WTC11 (cell line): ENCODE data around the gene POLR3A. TPM values are rescaled to one million over a fixed set of nuclear protein-coding genes. Genes with fewer than 3 reads are reported as not detected.
"Not testable (repeated sequence)": the region's sequence is repeated elsewhere in the genome, so short reads cannot be mapped to it uniquely, and the experiment has no call there.

ENCODE experiments used
- ATAC-seq: fragments of 200-7000 bp; cut with Tn5 transposase; 2 replicates; pipeline ENCODE4 v1.10.0; 2021; ENCODE audit warnings: mild to moderate bottlenecking, moderate library complexity
- CTCF ChIA-PET: fragments of 300-600 bp; sonication (Branson Sonifier 250); formaldehyde crosslinking; loops from one replicate; lab custom pipeline; 2021; ENCODE audit warnings: antibody characterized with exemption; lab: Charles Lee
- POLR2A ChIA-PET: fragments of 350-600 bp; sonication (Branson Sonifier 250); formaldehyde crosslinking; loops from one replicate; lab custom pipeline; 2021; ENCODE audit warnings: antibody characterized with exemption; lab: Charles Lee
- DNase-seq: peaks from one replicate; pipeline ENCODE4 v3.0.0; 2021; ENCODE audit warnings: low spot score
- H3K27ac Mint-ChIP-seq: 2 replicates; pipeline ENCODE4 v1.8.0; 2021; ENCODE audit warnings: mixed read lengths
- H3K27me3 Mint-ChIP-seq: 2 replicates; pipeline ENCODE4 v1.8.0; 2021; ENCODE audit warnings: low read depth, mild to moderate bottlenecking, moderate library complexity, mixed read lengths
- H3K36me3 Mint-ChIP-seq: 2 replicates; pipeline ENCODE4 v1.8.0; 2021; ENCODE audit warnings: mixed read lengths
- H3K4me1 Mint-ChIP-seq: 2 replicates; pipeline ENCODE4 v1.8.0; 2022; ENCODE audit warnings: mixed read lengths
- H3K4me3 Mint-ChIP-seq: 2 replicates; pipeline ENCODE4 v1.8.0; 2021; ENCODE audit warnings: mild to moderate bottlenecking, moderate library complexity, mixed read lengths
- H3K9me3 Mint-ChIP-seq: 2 replicates; pipeline ENCODE4 v1.8.0; 2021; ENCODE audit warnings: mixed read lengths
- AFF4 ChIP-seq: sonication (generic); formaldehyde crosslinking; IDR thresholded peaks from 2 replicates; pipeline ENCODE4 v1.8.1; 2023; ENCODE audit warnings: mild to moderate bottlenecking, missing genetic modification reagents, borderline replicate concordance
- AR ChIP-seq: fragments of 250-450 bp; sonication (Bioruptor Pico); IDR thresholded peaks from 2 replicates; pipeline ENCODE4 v1.9.0; 2021; ENCODE audit warnings: mild to moderate bottlenecking
- ARID4B ChIP-seq: sonication (generic); formaldehyde crosslinking; IDR thresholded peaks from 2 replicates; pipeline ENCODE4 v1.8.0; 2023; ENCODE audit warnings: missing genetic modification reagents, mild to moderate bottlenecking, borderline replicate concordance
- CREM ChIP-seq: sonication (generic); formaldehyde crosslinking; IDR thresholded peaks from 2 replicates; pipeline ENCODE4 v1.8.1; 2022; ENCODE audit warnings: mild to moderate bottlenecking, missing genetic modification reagents, moderate library complexity
- FOXJ3 ChIP-seq: sonication (generic); formaldehyde crosslinking; IDR thresholded peaks from 2 replicates; pipeline ENCODE4 v1.9.0; 2021; ENCODE audit warnings: missing genetic modification reagents, mild to moderate bottlenecking, borderline replicate concordance
- GABPB1 ChIP-seq: sonication (generic); formaldehyde crosslinking; IDR thresholded peaks from 2 replicates; pipeline ENCODE4 v1.8.1; 2023; ENCODE audit warnings: mild to moderate bottlenecking, missing genetic modification reagents
- GRHL2 ChIP-seq: fragments of 250-450 bp; sonication (Bioruptor Pico); IDR thresholded peaks from 2 replicates; pipeline ENCODE4 v1.8.0; 2022; ENCODE audit warnings: mild to moderate bottlenecking, moderate library complexity; ENCODE audit not compliant: insufficient replicate concordance, severe bottlenecking
- IRF1 ChIP-seq: sonication (generic); formaldehyde crosslinking; IDR thresholded peaks from 2 replicates; pipeline ENCODE4 v1.8.0; 2023; ENCODE audit warnings: missing genetic modification reagents
- IRF2 ChIP-seq: sonication (generic); formaldehyde crosslinking; IDR thresholded peaks from 2 replicates; pipeline ENCODE4 v1.8.0; 2022; ENCODE audit warnings: low read depth, missing genetic modification reagents, borderline replicate concordance
- NFATC4 ChIP-seq: fragments of 250-450 bp; sonication (Bioruptor Pico); IDR thresholded peaks from 2 replicates; pipeline ENCODE4 v1.9.0; 2021; ENCODE audit warnings: mild to moderate bottlenecking
- NR3C1 ChIP-seq: sonication (generic); formaldehyde crosslinking; conservative IDR thresholded peaks from 2 replicates; pipeline ENCODE4 v1.8.1; 2023; ENCODE audit warnings: low read depth, mild to moderate bottlenecking, missing genetic modification reagents
- PREB ChIP-seq: sonication (generic); formaldehyde crosslinking; IDR thresholded peaks from 2 replicates; pipeline ENCODE4 v1.8.1; 2022; ENCODE audit warnings: mild to moderate bottlenecking, missing genetic modification reagents, moderate library complexity, borderline replicate concordance
- PRRX2 ChIP-seq: fragments of 250-450 bp; sonication (Bioruptor Pico); IDR thresholded peaks from 2 replicates; pipeline ENCODE4 v1.8.0; 2021; ENCODE audit warnings: mild to moderate bottlenecking
- RORB ChIP-seq: fragments of 250-450 bp; sonication (Bioruptor Pico); IDR thresholded peaks from 2 replicates; pipeline ENCODE4 v1.9.0; 2021; ENCODE audit warnings: mild to moderate bottlenecking
- ZNF671 ChIP-seq: fragments of 250-450 bp; sonication (Bioruptor Pico); IDR thresholded peaks from 2 replicates; pipeline ENCODE4 v1.8.0; 2021; ENCODE audit warnings: mild to moderate bottlenecking
- ZSCAN18 ChIP-seq: fragments of 250-450 bp; sonication (Bioruptor Pico); IDR thresholded peaks from 2 replicates; pipeline ENCODE4 v2.1.2; 2022; ENCODE audit warnings: mild to moderate bottlenecking, moderate library complexity
- total RNA-seq: library from RNA; stranded (reverse); gene quantifications from 3 replicates; pipeline ENCODE4 v1.2.3, GENCODE V29; 2021

Gene POLR3A
- total RNA-seq, 1 experiment from 2014 or later = 32.2 TPM

GRCh38 chr10:78064919-78065318 is 35.6 kb upstream of the POLR3A start:
- H3K27ac Mint-ChIP-seq, POLR2A ChIA-PET: not testable (repeated sequence)

GRCh38 chr10:78063236-78063635 is 33.9 kb upstream of the POLR3A start:
- Mint-ChIP-seq H3K27me3 (peaks cover 2% of the 10 kb centered on the region; the same call in 1 of the 2 replicates), H3K27ac (no peak overlapping the region)
- TF ChIP-seq CREM (CRISPR knock-in tag) = no peak
- TF ChIP-seq GABPB1 (CRISPR knock-in tag) = no peak
- no peak for TF ChIP-seq ZSCAN18
- TF ChIP-seq NR3C1 = no peak
- TF ChIP-seq, all 79 proteins: peak for 0
- no peak overlapping the region for H3K4me3 Mint-ChIP-seq
- no peaks in the 10 kb centered on the region for H3K36me3 Mint-ChIP-seq
- peaks cover 4% of the 10 kb centered on the region; the same call in 1 of the 2 replicates for H3K4me1 Mint-ChIP-seq
- H3K9me3 Mint-ChIP-seq = no peaks in the 10 kb centered on the region
- POLR2A ChIA-PET = no interaction called here
- ATAC-seq (no peak), DNase-seq (no peak)
- CTCF ChIA-PET = no interaction called here

More at GRCh38 chr10:78064919-78065318, 35.6 kb upstream of the POLR3A start:
- H3K36me3 Mint-ChIP-seq, CTCF ChIA-PET, H3K4me3 Mint-ChIP-seq, H3K4me1 Mint-ChIP-seq, DNase-seq, H3K9me3 Mint-ChIP-seq, ATAC-seq, H3K27me3 Mint-ChIP-seq: not testable (repeated sequence)

GRCh38 chr10:78062296-78062695 is 33.0 kb upstream of the POLR3A start:
- CTCF ChIA-PET = interaction anchor here (1.5 kb wide), 1 partner anchor 15 kb away, joined by 5 read pairs; no protein-coding TSS in a partner anchor
- POLR2A ChIA-PET = no interaction called here
- H3K4me3 Mint-ChIP-seq = no peak overlapping the region
- H3K4me1 Mint-ChIP-seq = peaks cover 4% of the 10 kb centered on the region; the same call in 1 of the 2 replicates
- no peak for DNase-seq
- ATAC-seq = no peak
- no peak overlapping the region for H3K27ac Mint-ChIP-seq
- no peaks in the 10 kb centered on the region for H3K9me3 Mint-ChIP-seq
- H3K27me3 Mint-ChIP-seq = peaks cover under 1% of the 10 kb centered on the region; the same call in 1 of the 2 replicates
- no peaks in the 10 kb centered on the region for H3K36me3 Mint-ChIP-seq
- TF ChIP-seq GRHL2 (CRISPR knock-in tag) = no peak
- TF ChIP-seq IRF2 (CRISPR knock-in tag) = no peak
- TF ChIP-seq NFATC4 (CRISPR knock-in tag) = no peak
- no peak for TF ChIP-seq IRF1 (CRISPR knock-in tag)
- no peak for TF ChIP-seq AR
- no peak for TF ChIP-seq RORB (CRISPR knock-in tag)
- TF ChIP-seq ARID4B (CRISPR knock-in tag) = no peak
- TF ChIP-seq PRRX2 (CRISPR knock-in tag) = no peak
- no peak for TF ChIP-seq FOXJ3 (CRISPR knock-in tag)
- no peak for TF ChIP-seq PREB (CRISPR knock-in tag)
- TF ChIP-seq ZNF671 (CRISPR knock-in tag) = no peak
- no peak for TF ChIP-seq AFF4 (CRISPR knock-in tag)
